Vagina (tissue), 2 donors: Measurements from ENCODE around the gene GRIK3. TPM values are rescaled to one million over a fixed set of nuclear protein-coding genes. Genes with fewer than 3 reads are reported as not detected.

Source experiments
- DNase-seq, 2 donors: peaks; one replicate each; pipeline ENCODE4 v3.0.0-alpha.2; 2017; ENCODE audit errors: extremely low spot score in 2 of 2
- H3K27ac ChIP-seq: fragments of 200-600 bp; sonication (generic); one replicate; pipeline ENCODE4 v1.5.1; 2019
- H3K27me3 ChIP-seq: fragments of 200-600 bp; sonication (generic); one replicate; pipeline ENCODE4 v1.5.1; 2019
- H3K36me3 ChIP-seq, 2 donors: fragments of 200-600 bp; sonication (generic); one replicate each; pipeline ENCODE4 v1.5.1; 2017 to 2019
- H3K4me1 ChIP-seq: fragments of 200-600 bp; sonication (generic); one replicate; pipeline ENCODE4 v1.5.1; 2019
- H3K4me3 ChIP-seq, 2 donors: fragments of 200-600 bp; sonication (generic); 1 replicate in 1 of 2; 2 replicates in 1 of 2; pipeline ENCODE4 v1.5.1; 2016 to 2019
- H3K9me3 ChIP-seq: fragments of 200-600 bp; sonication (generic); one replicate; pipeline ENCODE4 v1.5.1; 2019
- CTCF ChIP-seq, 3 experiments: fragments of 450-650 bp in 2 of 3; fragments of 200-600 bp in 1 of 3; sonication (generic) in 1 of 3; IDR thresholded peaks; one replicate each; pipeline ENCODE4 v1.5.1; 2017 to 2019; ENCODE audit warnings: antibody characterized with exemption in 3 of 3, mild to moderate bottlenecking in 2 of 3, moderate library complexity in 2 of 3
- POLR2A ChIP-seq, 2 donors: fragments of 450-650 bp; IDR thresholded peaks; one replicate each; pipeline ENCODE4 v1.6.1; 2017; ENCODE audit warnings: antibody characterized with exemption in 2 of 2, mild to moderate bottlenecking in 2 of 2, moderate library complexity in 2 of 2
- POLR2AphosphoS5 ChIP-seq, 2 donors: sonication (generic); formaldehyde crosslinking; IDR thresholded peaks; one replicate each; pipeline ENCODE4 v1.9.0; 2017; ENCODE audit warnings: antibody characterized with exemption in 2 of 2, mild to moderate bottlenecking in 2 of 2, low read depth in 1 of 2; ENCODE audit not compliant: insufficient read depth in 1 of 2
- intact Hi-C: fragments of 100-400 bp; cut with DNase I; formaldehyde crosslinking; loops from one replicate; pipeline ENCODE4 v1.15.1; 2023
- total RNA-seq: library from RNA; depleted of rRNA; stranded (reverse); fragments of >200 nt; gene quantifications from one replicate; pipeline ENCODE4 v1.2.3, GENCODE V29; 2016

Gene GRIK3
- total RNA-seq, 1 donor from 2014 or later, result 0.74 TPM

GRCh38 chr1:37051346-37051745 lies 17.0 kb upstream of the GRIK3 start:
- H3K27me3 ChIP-seq, result no peaks in the 10 kb centered on the region
- H3K36me3 ChIP-seq, result no peaks in the 10 kb centered on the region
- no peak overlapping the region for H3K4me3 ChIP-seq
- intact Hi-C loops, result no loop called here
- TF ChIP-seq CTCF (IDR thresholded peaks at IDR 0.05) (no peak), POLR2AphosphoS5 (IDR thresholded peaks at IDR 0.05; ENCODE audit: insufficient read depth in 1 of 2, low read depth in 1 of 2) (no peak), POLR2A (IDR thresholded peaks at IDR 0.05) (no peak)
- H3K9me3 ChIP-seq, result no peaks in the 10 kb centered on the region
- no peak overlapping the region for H3K27ac ChIP-seq
- no peaks in the 10 kb centered on the region for H3K4me1 ChIP-seq
- DNase-seq, result no peak

GRCh38 chr1:37047542-37047941 lies 13.2 kb upstream of the GRIK3 start:
- Histone ChIP-seq H3K4me3 (no peak overlapping the region), H3K9me3 (no peaks in the 10 kb centered on the region), H3K27ac (no peak overlapping the region), H3K27me3 (no peaks in the 10 kb centered on the region), H3K4me1 (no peaks in the 10 kb centered on the region), H3K36me3 (no peaks in the 10 kb centered on the region)
- intact Hi-C loops, result no loop called here
- no peak for TF ChIP-seq CTCF (IDR thresholded peaks at IDR 0.05)
- no peak for TF ChIP-seq POLR2AphosphoS5 (IDR thresholded peaks at IDR 0.05; ENCODE audit: insufficient read depth in 1 of 2, low read depth in 1 of 2)
- TF ChIP-seq POLR2A (IDR thresholded peaks at IDR 0.05), result no peak
- DNase-seq, result no peak

GRCh38 chr1:37043101-37043500 lies 8.8 kb upstream of the GRIK3 start:
- Histone ChIP-seq H3K36me3 (no peaks in the 10 kb centered on the region), H3K4me3 (no peak overlapping the region), H3K27ac (no peak overlapping the region), H3K27me3 (no peaks in the 10 kb centered on the region), H3K9me3 (no peaks in the 10 kb centered on the region), H3K4me1 (no peaks in the 10 kb centered on the region)
- TF ChIP-seq CTCF (IDR thresholded peaks at IDR 0.05), result no peak
- no peak for TF ChIP-seq POLR2A (IDR thresholded peaks at IDR 0.05)
- no peak for TF ChIP-seq POLR2AphosphoS5 (IDR thresholded peaks at IDR 0.05; ENCODE audit: insufficient read depth in 1 of 2, low read depth in 1 of 2)
- DNase-seq, result no peak
- intact Hi-C loops, result no loop called here

- no peaks in the 10 kb centered on the region for H3K4me1 ChIP-seq
- H3K27ac ChIP-seq, result no peak overlapping the region
- H3K36me3 ChIP-seq, result no peaks in the 10 kb centered on the region
- intact Hi-C loops, result no loop called here
- DNase-seq, result no peak
- no peaks in the 10 kb centered on the region for H3K9me3 ChIP-seq
- TF ChIP-seq POLR2A (IDR thresholded peaks at IDR 0.05) (no peak), CTCF (IDR thresholded peaks at IDR 0.05) (no peak), POLR2AphosphoS5 (IDR thresholded peaks at IDR 0.05; ENCODE audit: insufficient read depth in 1 of 2, low read depth in 1 of 2) (no peak)
- H3K4me3 ChIP-seq, result no peak overlapping the region
- H3K27me3 ChIP-seq, result no peaks in the 10 kb centered on the region
Observed at GRCh38 chr1:37042506-37042905, 8.2 kb upstream of the GRIK3 start.

GRCh38 chr1:37041483-37041882 lies 7.2 kb upstream of the GRIK3 start:
- TF ChIP-seq CTCF (IDR thresholded peaks at IDR 0.05) (no peak), POLR2AphosphoS5 (IDR thresholded peaks at IDR 0.05; ENCODE audit: insufficient read depth in 1 of 2, low read depth in 1 of 2) (no peak), POLR2A (IDR thresholded peaks at IDR 0.05) (no peak)
- no peak overlapping the region for H3K27ac ChIP-seq
- H3K27me3 ChIP-seq, result no peaks in the 10 kb centered on the region
- no peak overlapping the region for H3K4me3 ChIP-seq
- intact Hi-C loops, result no loop called here
- no peaks in the 10 kb centered on the region for H3K9me3 ChIP-seq
- peaks cover 3% of the 10 kb centered on the region for H3K4me1 ChIP-seq
- DNase-seq, result no peak
- H3K36me3 ChIP-seq, result no peaks in the 10 kb centered on the region
